GM12878 (cell line): Measurements from ENCODE around the gene PPFIBP1. TPM values are rescaled to one million over a fixed set of nuclear protein-coding genes. Genes with fewer than 3 reads are reported as not detected.

Experiments
- ATAC-seq: fragments of 200-7000 bp; cut with Tn5 transposase; 3 replicates; pipeline ENCODE4 v1.9.1; 2020; ENCODE audit warnings: mild to moderate bottlenecking, moderate library complexity
- BruUV-seq: library from RNA; stranded (reverse); fragments of 400-500 nt; replicated peaks from 2 replicates; lab custom pipeline; 2021; lab: Mats Ljungman, UMichigan
- CTCF ChIA-PET: fragments of 300-600 bp; sonication (Branson Sonifier 250); formaldehyde crosslinking; extraction: SDS; loops from one replicate; lab custom pipeline; 2021; ENCODE audit warnings: inconsistent platforms; lab: Yijun Ruan, JAX
- POLR2A ChIA-PET: fragments of 350-600 bp; formaldehyde crosslinking; extraction: SDS; loops from one replicate; lab custom pipeline; 2021; ENCODE audit warnings: inconsistent platforms; lab: Charles Lee
- RAD21 ChIA-PET: fragments of 300-600 bp; sonication (Branson Sonifier 250); formaldehyde crosslinking; loops from one replicate; lab custom pipeline; 2023; ENCODE audit warnings: antibody characterized with exemption; ENCODE audit not compliant: unreplicated experiment; lab: Charles Lee
- SMC1A ChIA-PET: fragments of 300-600 bp; sonication (Branson Sonifier 250); formaldehyde crosslinking; loops from one replicate; lab custom pipeline; 2023; ENCODE audit not compliant: unreplicated experiment, uncharacterized antibody; lab: Charles Lee
- DNase-seq: peaks from one replicate; pipeline ENCODE4 v3.0.0-alpha.2; 2011; ENCODE audit warnings: low read depth, low spot score
- FAIRE-seq: peaks from 3 replicates; lab custom pipeline; 2011; peaks lifted over from hg19 to GRCh38; lab: Jason Lieb, UNC
- H2AFZ ChIP-seq: 2 replicates; pipeline ENCODE4 v1.6.0; 2011; ENCODE audit warnings: low read depth, low read length, control low read depth; ENCODE audit not compliant: control insufficient read depth
- H3K27ac ChIP-seq: 2 replicates; pipeline ENCODE4 v1.5.1; 2011; ENCODE audit warnings: control low read depth; ENCODE audit not compliant: control insufficient read depth, insufficient read depth
- H3K27me3 ChIP-seq, 2 experiments: replicated peaks in 1 of 2; 2 replicates each; pipeline versions ENCODE4 v1.6.0 to v1.6.1; 2011; ENCODE audit warnings: low read length in 1 of 2; ENCODE audit not compliant: control insufficient read depth in 2 of 2, insufficient read depth in 2 of 2
- H3K36me3 ChIP-seq, 2 experiments: 2 replicates each; pipeline ENCODE4 v1.5.1; 2011; ENCODE audit warnings: low read length in 1 of 2; ENCODE audit not compliant: control insufficient read depth in 2 of 2, insufficient read depth in 2 of 2
- H3K4me1 ChIP-seq: 2 replicates; pipeline ENCODE4 v1.6.1; 2011; ENCODE audit warnings: mild to moderate bottlenecking, low read length, moderate library complexity, mixed read lengths; ENCODE audit not compliant: control insufficient read depth, insufficient read depth
- H3K4me2 ChIP-seq: 2 replicates; pipeline ENCODE4 v1.6.0; 2011; ENCODE audit warnings: control low read depth; ENCODE audit not compliant: control insufficient read depth, insufficient read depth
- H3K4me3 ChIP-seq: fragments of 200-600 bp; sonication (generic); 2 replicates; pipeline ENCODE4 v1.5.1; 2016
- H3K79me2 ChIP-seq: 2 replicates; pipeline ENCODE4 v1.6.0; 2011; ENCODE audit warnings: low read length; ENCODE audit not compliant: control insufficient read depth, insufficient read depth
- H3K9ac ChIP-seq: 2 replicates; pipeline ENCODE4 v1.8.0; 2011; ENCODE audit warnings: low read length, control low read depth, mixed read lengths; ENCODE audit not compliant: control insufficient read depth, insufficient read depth
- H3K9me3 ChIP-seq: replicated peaks from 3 replicates; pipeline ENCODE4 v1.5.1; 2011; ENCODE audit warnings: mild to moderate bottlenecking, low read length; ENCODE audit not compliant: control insufficient read depth, insufficient read depth
- H4K20me1 ChIP-seq: 2 replicates; pipeline ENCODE4 v1.6.0; 2011; ENCODE audit not compliant: control insufficient read depth, insufficient read depth
- CEBPB ChIP-seq, 2 experiments: fragments of 150-350 bp in 1 of 2; IDR thresholded peaks; 2 replicates each; pipeline ENCODE4 v1.6.1; 2012 to 2014; ENCODE audit warnings: low read depth in 2 of 2, low read length in 2 of 2, borderline replicate concordance in 1 of 2, inconsistent platforms in 1 of 2
- KLF5 ChIP-seq: fragments of 450-650 bp; IDR thresholded peaks from 2 replicates; pipeline ENCODE4 v1.6.1; 2014; ENCODE audit warnings: mild to moderate bottlenecking; ENCODE audit not compliant: partially characterized antibody
- POU2F2 ChIP-seq: IDR thresholded peaks from 3 replicates; pipeline ENCODE4 v1.6.1; 2011; ENCODE audit warnings: low read depth, mild to moderate bottlenecking, low read length, borderline replicate concordance
- SIN3A ChIP-seq: IDR thresholded peaks from 2 replicates; pipeline ENCODE4 v1.6.1; 2012; ENCODE audit warnings: low read depth, low read length, improper control_type of control experiment
- ZNF207 ChIP-seq: fragments of 450-650 bp; IDR thresholded peaks from 2 replicates; pipeline ENCODE4 v1.6.1; 2014; ENCODE audit warnings: antibody characterized with exemption, mild to moderate bottlenecking, borderline replicate concordance
- WGBS: methylation state at CpG from one replicate; pipeline ENCODE4 v1.1.6; 2016; ENCODE audit warnings: low lambda C conversion rate; ENCODE audit not compliant: insufficient replicate concordance, insufficient coverage; ENCODE audit errors: missing lambda C conversion rate; 5-methylcytosine and 5-hydroxymethylcytosine counted together
- in situ Hi-C: fragments of 300-500 bp; cut with MboI; formaldehyde crosslinking; loops from 9 replicates; pipeline ENCODE4 v1.14.3; 2018; ENCODE audit warnings: mixed read lengths
- intact Hi-C: fragments of 100-400 bp; cut with micrococcal nuclease; formaldehyde crosslinking; loops from one replicate; pipeline ENCODE4 v1.14.2; 2022; ENCODE audit not compliant: unreplicated experiment
- polyA plus RNA-seq, 11 experiments: library from polyadenylated mRNA; depleted of rRNA in 4 of 11; unstranded in 6 of 11; stranded (reverse) in 5 of 11; fragments of >200 nt; fragmentation: Nextera tagmentation in 4 of 11; fragmentation: Illumina TruSeq in 1 of 11; extraction: Ambion mirVana in 4 of 11; extraction: Trizol in 1 of 11; gene quantifications; 1 replicate in 1 of 11; 2 replicates in 10 of 11; pipeline versions ENCODE4 v1.2.1 to v1.2.3, GENCODE V29; 2011 to 2016; ENCODE audit warnings: inconsistent platforms in 2 of 11, missing spikeins in 2 of 11, low read depth in 1 of 11
- total RNA-seq, 4 experiments: library from RNA; depleted of rRNA in 3 of 4; stranded (reverse); fragments of >200 nt in 3 of 4; fragmentation: Illumina TruSeq in 1 of 4; extraction: Trizol in 1 of 4; gene quantifications; 2 replicates each; pipeline versions ENCODE4 v1.2.1 to v1.2.3, GENCODE V29; 2013 to 2021
- TF ChIP-seq, protein P1 (sequence below): fragments of 450-650 bp; IDR thresholded peaks from 2 replicates; pipeline ENCODE4 v1.6.1; 2017; ENCODE audit warnings: mild to moderate bottlenecking, moderate library complexity

PPFIBP1 gene
- total and polyA plus RNA-seq, 10 of the 15 experiments (the other 5 are each of a cell fraction or from before 2014, with no cell fraction given) = 0.47 to 7.8 (median 3.6) TPM

DNA sequence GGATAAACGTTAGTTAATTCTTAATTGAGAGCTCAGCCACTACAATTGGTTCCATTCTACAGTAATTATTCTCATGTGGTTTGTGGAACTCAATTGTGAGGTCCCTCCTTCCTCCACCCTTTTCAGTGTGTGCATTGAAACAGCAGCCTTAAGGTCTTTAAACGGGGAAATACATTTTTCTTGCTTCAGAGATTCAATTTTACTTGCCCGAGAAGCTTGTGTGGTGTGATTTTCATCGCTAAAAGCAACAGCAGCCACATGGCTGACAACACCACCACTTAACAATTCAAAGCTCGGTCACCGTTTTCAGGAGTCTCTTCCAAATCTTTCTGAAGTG, 733 bp upstream of the PPFIBP1 start:
- Histone ChIP-seq H2AFZ (peak overlapping the region; percentile 98), H3K4me3 (peak overlapping the region; percentile 73), H3K27me3 (no peaks in the 10 kb centered on the region), H3K9me3 (no peaks in the 10 kb centered on the region), H3K79me2 (peaks cover 18% of the 10 kb centered on the region), H4K20me1 (no peaks in the 10 kb centered on the region), H3K4me1 (no peaks in the 10 kb centered on the region), H3K9ac (peak overlapping the region; percentile 69), H3K4me2 (peak overlapping the region; percentile 96), H3K36me3 (no peaks in the 10 kb centered on the region), H3K27ac (peak overlapping the region; percentile 58)
- CTCF ChIA-PET = interaction anchor here (0.6 to 2.7 kb wide), 7 partner anchors 9 to 180 kb away, joined by 3 to 8 read pairs (median 4); no protein-coding TSS in a partner anchor
- TF ChIP-seq CEBPB (IDR thresholded peaks at IDR 0.05; ENCODE audit: borderline replicate concordance in 1 of 2, low read depth in 2 of 2, low read length in 2 of 2) (no peak), POU2F2 (no peak), KLF5 (peak; percentile 27), SIN3A (0 out of 2 replicates have a peak, but pooled peaks have one; percentile 55), ZNF207 (no peak)
- TF ChIP-seq, protein P1, sequence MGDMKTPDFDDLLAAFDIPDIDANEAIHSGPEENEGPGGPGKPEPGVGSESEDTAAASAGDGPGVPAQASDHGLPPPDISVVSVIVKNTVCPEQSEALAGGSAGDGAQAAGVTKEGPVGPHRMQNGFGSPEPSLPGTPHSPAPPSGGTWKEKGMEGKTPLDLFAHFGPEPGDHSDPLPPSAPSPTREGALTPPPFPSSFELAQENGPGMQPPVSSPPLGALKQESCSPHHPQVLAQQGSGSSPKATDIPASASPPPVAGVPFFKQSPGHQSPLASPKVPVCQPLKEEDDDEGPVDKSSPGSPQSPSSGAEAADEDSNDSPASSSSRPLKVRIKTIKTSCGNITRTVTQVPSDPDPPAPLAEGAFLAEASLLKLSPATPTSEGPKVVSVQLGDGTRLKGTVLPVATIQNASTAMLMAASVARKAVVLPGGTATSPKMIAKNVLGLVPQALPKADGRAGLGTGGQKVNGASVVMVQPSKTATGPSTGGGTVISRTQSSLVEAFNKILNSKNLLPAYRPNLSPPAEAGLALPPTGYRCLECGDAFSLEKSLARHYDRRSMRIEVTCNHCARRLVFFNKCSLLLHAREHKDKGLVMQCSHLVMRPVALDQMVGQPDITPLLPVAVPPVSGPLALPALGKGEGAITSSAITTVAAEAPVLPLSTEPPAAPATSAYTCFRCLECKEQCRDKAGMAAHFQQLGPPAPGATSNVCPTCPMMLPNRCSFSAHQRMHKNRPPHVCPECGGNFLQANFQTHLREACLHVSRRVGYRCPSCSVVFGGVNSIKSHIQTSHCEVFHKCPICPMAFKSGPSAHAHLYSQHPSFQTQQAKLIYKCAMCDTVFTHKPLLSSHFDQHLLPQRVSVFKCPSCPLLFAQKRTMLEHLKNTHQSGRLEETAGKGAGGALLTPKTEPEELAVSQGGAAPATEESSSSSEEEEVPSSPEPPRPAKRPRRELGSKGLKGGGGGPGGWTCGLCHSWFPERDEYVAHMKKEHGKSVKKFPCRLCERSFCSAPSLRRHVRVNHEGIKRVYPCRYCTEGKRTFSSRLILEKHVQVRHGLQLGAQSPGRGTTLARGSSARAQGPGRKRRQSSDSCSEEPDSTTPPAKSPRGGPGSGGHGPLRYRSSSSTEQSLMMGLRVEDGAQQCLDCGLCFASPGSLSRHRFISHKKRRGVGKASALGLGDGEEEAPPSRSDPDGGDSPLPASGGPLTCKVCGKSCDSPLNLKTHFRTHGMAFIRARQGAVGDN = 0 out of 2 replicates have a peak, but pooled peaks have one; percentile 43
- SMC1A ChIA-PET = interaction anchor here (0.8 to 1.6 kb wide), 8 partner anchors 9 to 507 kb away, joined by 3 to 10 read pairs (median 3); no protein-coding TSS in a partner anchor
- ATAC-seq (peak; percentile 39), DNase-seq (no peak), FAIRE-seq (no peak)
- no TSS peak for BruUV-seq
- 2% methylated on average over 6 of the region's 6 CpGs for whole genome bisulfite sequencing
- in situ Hi-C loops (no loop called here), intact Hi-C loops (no loop called here)
- POLR2A ChIA-PET = interaction anchor here (0.6 to 2.0 kb wide), 4 partner anchors 9 to 90 kb away, joined by 3 to 4 read pairs (median 4); no protein-coding TSS in a partner anchor
- RAD21 ChIA-PET = interaction anchor here (0.8 to 1.3 kb wide), 3 partner anchors 14 to 184 kb away, joined by 3 to 5 read pairs (median 3); no protein-coding TSS in a partner anchor
